T-helper 1 cell treated with Interleukin-12 subunit alpha and Interleukin-12 subunit beta and Interleukin-4 antibody, amounts not matched to agents 30 μg/mL and 1 μg/mL, for 36 hours (primary cell): ENCODE data around the gene HPCAL1.
A peak's percentile ranks its signal among the peaks of the same experiment; 100 is the strongest.

Experiments
- H3K27ac Mint-ChIP-seq: one replicate; pipeline ENCODE4 v1.8.0; 2021; ENCODE audit warnings: mild to moderate bottlenecking, mixed read lengths
- H3K27me3 Mint-ChIP-seq: one replicate; pipeline ENCODE4 v1.8.0; 2021; ENCODE audit warnings: low read depth, mixed read lengths
- H3K36me3 Mint-ChIP-seq: one replicate; pipeline ENCODE4 v1.8.0; 2021; ENCODE audit warnings: low read depth, mixed read lengths
- H3K4me1 Mint-ChIP-seq: one replicate; pipeline ENCODE4 v1.8.0; 2021; ENCODE audit warnings: low read depth, mixed read lengths
- H3K4me3 Mint-ChIP-seq: one replicate; pipeline ENCODE4 v1.8.0; 2021; ENCODE audit warnings: mild to moderate bottlenecking, moderate library complexity, mixed read lengths
- H3K9me3 Mint-ChIP-seq: one replicate; pipeline ENCODE4 v1.8.0; 2021; ENCODE audit warnings: mixed read lengths

Gene HPCAL1

DNA sequence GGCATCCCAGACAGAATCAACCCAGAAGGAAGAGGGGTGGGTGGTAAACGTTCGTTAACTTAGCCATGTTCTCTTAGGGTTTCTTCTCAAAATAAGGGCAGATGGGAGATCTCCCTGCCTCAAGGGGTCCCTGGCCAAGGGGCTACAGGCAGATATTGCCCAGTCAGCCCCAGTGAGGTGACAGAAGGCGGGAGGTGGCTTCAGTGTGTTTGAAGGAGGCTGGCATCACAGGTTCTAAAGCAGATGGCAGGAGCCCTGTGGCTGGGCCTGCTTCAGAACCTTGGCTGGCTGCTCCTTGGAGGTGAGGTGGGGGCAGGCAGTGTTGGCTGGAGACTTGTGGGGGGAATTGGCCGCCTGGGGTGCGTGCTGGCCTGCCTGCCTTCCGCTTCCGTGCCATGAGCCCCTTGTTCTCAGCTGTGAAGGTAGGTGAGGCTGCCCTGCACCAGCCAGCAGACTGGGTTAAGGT lies 23.5 kb downstream of the HPCAL1 start:
- H3K4me3 Mint-ChIP-seq: no peak overlapping the region
- no peak overlapping the region for H3K27ac Mint-ChIP-seq
- H3K4me1 Mint-ChIP-seq: peaks cover 37% of the 10 kb centered on the region
- no peaks in the 10 kb centered on the region for H3K27me3 Mint-ChIP-seq
- no peaks in the 10 kb centered on the region for H3K36me3 Mint-ChIP-seq
- H3K9me3 Mint-ChIP-seq: no peaks in the 10 kb centered on the region

DNA sequence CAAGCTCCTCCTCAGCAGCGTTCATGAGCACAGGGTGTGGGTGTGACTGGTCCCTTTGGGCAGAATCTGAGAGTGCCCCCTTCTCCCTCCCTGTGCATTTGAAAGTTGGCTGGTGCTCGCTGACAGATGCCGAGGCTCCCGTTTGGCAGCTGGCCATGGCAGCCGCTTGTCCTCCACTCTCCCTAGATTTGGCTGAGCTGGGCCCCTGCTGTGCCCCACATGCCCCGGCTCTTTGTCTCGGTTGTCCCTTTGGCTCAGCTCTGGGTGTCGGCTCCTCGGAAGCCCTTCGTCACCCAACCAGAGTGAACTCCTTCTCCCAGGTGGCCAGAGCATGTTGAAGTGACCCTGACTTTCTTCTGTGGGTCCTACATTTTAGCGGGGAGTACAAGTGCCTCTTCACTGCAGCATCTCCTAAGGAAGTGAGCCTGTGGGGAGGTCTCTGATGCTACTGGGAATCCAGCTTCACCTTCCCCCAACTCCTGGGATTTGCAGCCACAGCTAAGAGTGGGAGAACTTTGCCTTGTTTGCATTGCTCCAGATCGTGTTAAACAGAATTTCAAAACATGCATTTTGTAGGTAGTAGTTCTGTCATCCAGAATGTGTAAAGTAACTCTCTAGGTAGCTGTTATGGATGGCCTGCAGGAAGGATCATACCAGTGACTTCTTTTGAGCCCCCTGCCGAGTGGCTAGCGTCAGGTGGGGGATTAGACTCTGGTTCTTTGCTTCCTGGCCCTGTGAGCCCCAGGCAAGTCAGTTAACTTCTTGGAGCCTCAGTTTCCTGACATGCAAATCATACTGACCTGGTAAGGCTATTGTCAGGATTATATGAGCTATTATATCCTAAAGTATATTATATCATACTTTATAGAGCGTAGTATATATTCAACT lies 24.2 kb downstream of the HPCAL1 start:
- Mint-ChIP-seq H3K4me1 (peaks cover 44% of the 10 kb centered on the region), H3K36me3 (no peaks in the 10 kb centered on the region), H3K27me3 (no peaks in the 10 kb centered on the region), H3K9me3 (no peaks in the 10 kb centered on the region), H3K27ac (no peak overlapping the region), H3K4me3 (no peak overlapping the region)

DNA sequence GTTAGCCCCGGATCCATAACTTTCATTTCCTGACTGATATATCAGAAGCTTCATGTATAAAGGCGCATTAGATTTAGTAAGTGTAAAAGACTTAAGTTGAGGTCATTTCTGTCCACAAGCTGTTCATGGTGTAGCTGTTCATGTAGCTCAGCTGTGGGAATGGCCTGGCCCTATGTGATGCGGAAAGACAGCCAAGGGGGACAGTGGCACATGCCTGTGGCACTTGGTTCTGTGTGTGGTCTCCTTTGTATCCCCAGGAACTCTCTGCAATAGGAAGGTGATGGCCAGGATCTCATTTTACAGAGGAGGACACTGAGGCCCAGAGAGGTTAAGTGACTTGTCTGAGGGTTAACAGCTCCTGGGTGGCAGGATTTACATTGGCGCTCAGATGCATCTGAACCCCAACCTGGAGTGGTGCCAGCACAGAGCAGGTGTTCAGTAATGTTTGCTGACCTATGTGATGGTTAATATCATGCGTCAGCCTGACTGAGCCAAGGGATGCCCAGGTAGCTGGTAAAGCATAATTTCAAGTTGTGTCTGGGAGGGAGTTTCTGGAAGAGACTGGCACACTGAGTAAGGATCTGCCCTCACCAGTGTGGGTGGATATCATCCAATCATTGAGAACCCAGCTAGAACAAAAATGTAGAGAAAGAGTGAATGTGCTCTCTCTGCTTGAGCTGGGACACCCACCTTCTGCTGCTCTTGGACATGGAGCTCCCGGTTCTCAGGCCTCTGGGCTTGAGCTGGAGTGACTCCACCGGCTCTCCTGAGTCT lies 25.4 kb downstream of the HPCAL1 start:
- Mint-ChIP-seq H3K4me1 (peaks cover 53% of the 10 kb centered on the region), H3K27ac (peak overlapping the region; percentile 1), H3K4me3 (no peak overlapping the region), H3K36me3 (peaks cover 1% of the 10 kb centered on the region), H3K27me3 (no peaks in the 10 kb centered on the region), H3K9me3 (no peaks in the 10 kb centered on the region)

DNA sequence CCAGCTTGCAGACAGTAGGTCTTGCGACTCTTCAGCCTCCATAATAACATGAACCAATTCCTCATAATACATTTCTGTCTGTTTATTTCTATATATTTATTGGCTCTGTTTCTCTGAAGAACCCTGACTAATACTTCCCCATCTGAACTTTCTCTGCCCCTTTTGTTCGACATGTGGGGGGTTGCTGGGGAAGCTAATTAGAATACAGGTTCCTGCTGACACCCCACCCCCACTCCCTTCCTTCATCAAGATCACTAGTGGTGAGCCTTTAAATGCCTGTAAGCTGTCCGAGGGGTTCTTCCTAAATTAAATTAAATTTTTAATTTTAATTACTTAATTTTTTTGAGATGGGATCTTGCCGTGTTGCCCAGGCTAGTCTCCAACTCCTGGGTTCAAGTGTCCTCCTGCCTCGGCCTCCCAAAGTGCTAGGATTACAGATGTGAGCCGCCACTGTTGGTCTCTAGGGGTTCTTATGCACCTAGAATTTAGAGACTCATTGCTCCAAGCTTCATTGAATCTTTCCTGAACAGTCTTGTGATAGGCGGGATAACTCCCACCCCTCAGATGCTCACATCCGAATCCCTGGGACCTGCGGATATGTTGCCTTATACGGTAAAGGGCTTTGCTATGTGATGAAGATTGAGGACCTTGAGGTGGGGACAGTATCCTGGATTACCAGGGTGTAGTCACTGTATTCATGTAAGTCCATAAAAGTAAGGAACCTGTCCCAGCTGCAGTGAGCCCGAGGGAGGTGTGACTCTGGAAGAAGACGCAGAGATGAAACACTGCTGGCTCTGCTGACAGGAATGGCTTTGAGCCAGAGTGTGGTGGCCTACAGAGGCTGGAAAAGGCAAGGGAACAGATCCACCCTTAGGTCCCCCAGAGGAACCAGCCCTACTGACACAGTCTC lies 26.2 kb downstream of the HPCAL1 start:
- Mint-ChIP-seq H3K27me3 (no peaks in the 10 kb centered on the region), H3K4me3 (no peak overlapping the region), H3K27ac (peak overlapping the region; percentile 27), H3K9me3 (no peaks in the 10 kb centered on the region), H3K36me3 (peaks cover 1% of the 10 kb centered on the region), H3K4me1 (peaks cover 55% of the 10 kb centered on the region)

DNA sequence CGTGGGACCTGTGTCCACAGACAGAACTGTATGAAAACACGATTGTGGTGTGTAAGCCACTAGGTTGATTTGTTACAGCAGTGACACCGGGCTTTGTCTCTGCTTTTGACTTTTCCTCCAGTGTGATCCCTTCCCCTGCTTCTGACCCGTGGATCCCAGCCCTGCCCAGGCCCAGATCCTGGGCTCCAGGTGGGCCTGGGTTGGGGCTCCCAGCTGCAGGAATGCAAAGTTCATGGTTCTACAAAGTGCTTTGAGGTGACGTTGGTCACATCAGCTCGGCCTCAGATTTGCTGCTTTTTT lies 26.8 kb downstream of the HPCAL1 start:
- Mint-ChIP-seq H3K4me3 (peak overlapping the region; percentile 80), H3K36me3 (peaks cover 2% of the 10 kb centered on the region)

DNA sequence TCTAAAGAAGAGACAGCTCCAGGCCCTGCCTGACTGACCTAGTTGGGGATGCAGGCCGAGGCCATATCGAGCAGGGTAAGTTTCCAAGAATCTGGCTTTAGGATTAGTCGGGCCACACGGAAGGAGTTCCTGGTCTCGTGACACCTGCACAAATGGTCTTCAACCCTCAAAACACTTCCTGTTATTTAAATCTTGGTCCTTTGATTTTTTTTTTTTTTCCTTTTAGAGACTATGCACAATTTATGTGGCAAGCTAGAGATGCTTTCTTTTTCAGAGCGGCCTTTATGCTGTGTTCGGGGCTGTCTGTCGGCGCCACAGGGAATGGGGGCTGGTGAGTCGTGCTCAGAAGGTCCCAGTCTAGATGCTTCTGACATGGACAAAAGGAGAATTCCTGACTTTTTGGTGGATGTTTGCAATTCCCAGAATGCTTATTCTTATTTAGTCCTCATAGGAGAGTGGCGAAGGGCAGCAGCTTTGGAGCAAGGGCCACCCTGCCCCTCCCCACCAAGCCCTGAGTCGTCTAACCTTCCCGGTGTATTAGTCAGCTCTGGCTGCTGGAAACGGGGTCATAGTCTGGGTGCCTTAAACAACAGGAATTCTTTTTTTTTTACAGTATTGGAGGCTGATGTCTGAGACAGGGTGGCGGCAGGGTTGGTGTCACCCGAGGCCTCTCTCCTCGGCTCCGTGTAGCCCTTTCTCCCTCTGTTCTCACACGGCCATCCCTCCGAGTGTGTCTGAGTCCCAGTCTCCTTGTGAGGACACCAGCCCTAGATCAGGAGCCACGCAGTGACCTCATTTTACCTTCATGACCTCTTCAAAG lies 27.4 kb downstream of the HPCAL1 start:
- peak overlapping the region; percentile 70 for H3K27ac Mint-ChIP-seq
- no peaks in the 10 kb centered on the region for H3K27me3 Mint-ChIP-seq
- H3K36me3 Mint-ChIP-seq: peaks cover 7% of the 10 kb centered on the region
- H3K9me3 Mint-ChIP-seq: peaks cover 3% of the 10 kb centered on the region
- H3K4me1 Mint-ChIP-seq: peaks cover 55% of the 10 kb centered on the region
- peak overlapping the region; percentile 80 for H3K4me3 Mint-ChIP-seq

More for the DNA sequence above, 26.8 kb downstream of the HPCAL1 start:
- H3K27me3 Mint-ChIP-seq: no peaks in the 10 kb centered on the region
- H3K4me1 Mint-ChIP-seq: peaks cover 55% of the 10 kb centered on the region
- H3K9me3 Mint-ChIP-seq: no peaks in the 10 kb centered on the region
- peak overlapping the region; percentile 70 for H3K27ac Mint-ChIP-seq

DNA sequence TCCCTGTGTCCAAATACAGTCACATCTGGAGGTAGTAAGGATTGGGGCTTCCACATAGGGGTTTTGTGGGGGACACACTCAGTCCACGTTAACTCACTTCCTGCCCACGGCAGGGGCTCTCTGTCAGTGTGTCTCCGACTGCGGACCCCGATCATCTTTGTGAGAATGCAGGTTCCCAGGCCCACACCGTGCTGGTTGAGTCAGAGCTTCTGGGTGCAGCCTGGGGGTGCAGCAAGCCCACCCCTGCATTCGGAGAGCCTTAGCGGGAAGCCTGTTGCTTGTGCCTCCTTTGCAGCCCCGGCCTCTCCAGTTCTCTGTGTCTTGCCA lies 28.0 kb downstream of the HPCAL1 start:
- peak overlapping the region; percentile 70 for H3K27ac Mint-ChIP-seq
- peaks cover 9% of the 10 kb centered on the region for H3K9me3 Mint-ChIP-seq
- H3K4me3 Mint-ChIP-seq: peak overlapping the region; percentile 80
- H3K4me1 Mint-ChIP-seq: peaks cover 55% of the 10 kb centered on the region
- no peaks in the 10 kb centered on the region for H3K27me3 Mint-ChIP-seq
- H3K36me3 Mint-ChIP-seq: peaks cover 12% of the 10 kb centered on the region

DNA sequence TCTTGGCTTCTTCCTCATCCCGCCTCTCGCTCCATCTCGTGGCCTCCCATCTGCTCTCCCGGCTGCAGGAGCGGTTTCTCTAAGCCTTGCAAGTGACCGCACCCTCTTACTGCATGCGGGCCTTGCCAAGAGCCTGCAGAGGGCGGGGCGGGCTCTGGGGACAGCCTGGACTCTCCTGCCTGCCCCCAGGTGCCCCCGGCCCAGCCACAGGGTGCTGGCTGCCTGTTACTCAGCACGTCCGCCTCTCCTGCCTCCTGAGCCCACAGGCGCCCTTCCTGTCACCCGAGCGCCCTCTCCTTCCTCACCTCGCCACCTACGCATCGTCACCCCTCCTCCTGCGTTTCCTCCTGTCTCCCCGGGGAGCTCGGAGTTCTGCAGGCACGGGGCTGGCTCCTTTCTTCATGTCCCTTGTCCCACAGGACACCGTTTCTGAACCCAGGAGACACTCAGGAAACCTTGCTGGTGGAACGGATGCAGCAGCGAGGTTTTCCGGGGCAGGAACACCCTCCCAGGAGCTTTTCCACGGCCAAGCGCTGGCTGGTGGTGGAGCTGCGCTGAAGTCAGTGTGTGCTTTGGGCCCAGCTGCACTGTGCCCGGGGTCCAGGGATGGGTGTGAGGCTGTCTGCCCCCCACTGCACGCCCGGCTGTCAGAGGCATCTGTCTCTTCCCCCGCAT lies 28.5 kb downstream of the HPCAL1 start:
- peaks cover 53% of the 10 kb centered on the region for H3K4me1 Mint-ChIP-seq
- peaks cover 12% of the 10 kb centered on the region for H3K36me3 Mint-ChIP-seq
- peaks cover 10% of the 10 kb centered on the region for H3K9me3 Mint-ChIP-seq
- peak overlapping the region; percentile 70 for H3K27ac Mint-ChIP-seq
- H3K27me3 Mint-ChIP-seq: no peaks in the 10 kb centered on the region
- H3K4me3 Mint-ChIP-seq: peak overlapping the region; percentile 80

DNA sequence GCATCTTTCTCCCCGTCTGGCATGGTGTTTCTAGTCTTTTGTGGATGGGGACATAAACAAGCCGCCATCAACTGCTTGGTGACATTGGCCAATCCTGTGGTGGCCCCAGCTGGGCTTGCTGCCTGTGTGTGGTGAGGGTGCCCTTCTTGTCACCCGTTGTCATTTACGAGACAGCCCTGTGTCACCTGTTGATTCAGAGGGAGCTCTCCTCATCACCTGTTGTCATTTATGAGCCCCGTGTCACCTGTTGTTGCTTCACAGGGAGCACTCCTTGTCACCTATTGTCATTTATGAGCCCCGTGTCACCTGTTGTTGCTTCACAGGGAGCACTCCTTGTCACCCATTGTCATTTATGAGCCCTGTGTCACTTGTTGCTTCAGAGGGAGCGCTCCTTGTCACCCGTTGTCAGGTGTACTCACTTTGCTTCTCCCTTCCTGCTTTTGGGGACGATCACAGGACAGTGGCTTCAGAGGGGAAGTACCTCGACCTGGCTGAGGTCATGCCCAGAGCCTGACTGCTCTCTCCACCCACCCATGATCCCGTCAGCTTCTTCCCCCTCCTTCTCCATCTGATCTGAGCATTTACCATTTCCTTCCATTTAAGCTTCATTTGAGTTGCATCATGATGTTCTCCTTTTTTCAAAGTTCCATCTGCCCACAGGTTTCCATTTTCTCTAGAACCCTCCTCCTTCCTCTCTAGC lies 29.1 kb downstream of the HPCAL1 start:
- Mint-ChIP-seq H3K4me3 (peak overlapping the region; percentile 80), H3K27ac (peak overlapping the region; percentile 70), H3K9me3 (peaks cover 10% of the 10 kb centered on the region), H3K36me3 (peaks cover 12% of the 10 kb centered on the region), H3K27me3 (no peaks in the 10 kb centered on the region), H3K4me1 (peaks cover 50% of the 10 kb centered on the region)

DNA sequence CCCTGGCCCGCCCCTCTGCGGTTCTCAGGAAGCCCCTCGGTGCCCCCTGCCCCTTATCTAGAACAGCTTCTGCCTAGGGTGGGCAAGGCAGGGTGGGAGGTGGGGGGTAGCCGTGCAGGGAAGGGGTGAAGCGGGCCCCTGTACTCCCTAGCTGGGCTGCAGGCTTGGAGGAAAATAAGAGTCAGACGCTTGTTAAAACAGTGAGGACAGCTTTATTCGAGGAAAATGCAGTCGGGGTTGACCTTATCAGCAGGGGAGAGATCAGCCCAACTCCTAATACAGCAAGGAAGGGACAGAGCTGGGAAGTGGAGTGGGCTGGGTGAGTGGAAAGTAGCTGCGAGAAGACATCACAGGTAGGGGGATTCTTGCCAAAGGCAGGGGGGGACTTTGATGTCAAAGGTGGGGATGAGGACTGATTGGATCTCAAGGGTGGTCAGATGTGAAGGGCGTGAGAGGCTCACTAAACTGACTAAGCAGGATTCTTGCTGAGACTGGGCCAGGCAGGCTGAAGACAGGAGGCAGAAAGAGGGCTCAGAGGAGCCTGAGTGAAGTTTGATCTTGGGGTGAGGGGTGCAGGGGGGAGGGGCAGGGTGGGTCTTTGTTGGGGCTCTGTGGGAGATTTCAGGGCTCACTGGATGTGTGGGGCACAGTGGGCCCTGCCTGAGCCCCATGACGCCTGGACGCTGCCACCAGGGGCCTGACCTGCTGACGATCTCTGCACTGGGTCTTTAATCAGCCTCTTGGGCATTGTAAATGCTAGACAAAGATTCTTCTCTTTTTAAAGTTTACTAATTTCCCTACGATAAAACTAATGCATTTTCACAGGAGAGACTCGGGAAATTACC lies 29.9 kb downstream of the HPCAL1 start:
- H3K27me3 Mint-ChIP-seq: no peaks in the 10 kb centered on the region
- peak overlapping the region; percentile 70 for H3K27ac Mint-ChIP-seq
- H3K4me3 Mint-ChIP-seq: peak overlapping the region; percentile 80
- peaks cover 14% of the 10 kb centered on the region for H3K36me3 Mint-ChIP-seq
- H3K9me3 Mint-ChIP-seq: peaks cover 10% of the 10 kb centered on the region
- H3K4me1 Mint-ChIP-seq: peaks cover 47% of the 10 kb centered on the region

DNA sequence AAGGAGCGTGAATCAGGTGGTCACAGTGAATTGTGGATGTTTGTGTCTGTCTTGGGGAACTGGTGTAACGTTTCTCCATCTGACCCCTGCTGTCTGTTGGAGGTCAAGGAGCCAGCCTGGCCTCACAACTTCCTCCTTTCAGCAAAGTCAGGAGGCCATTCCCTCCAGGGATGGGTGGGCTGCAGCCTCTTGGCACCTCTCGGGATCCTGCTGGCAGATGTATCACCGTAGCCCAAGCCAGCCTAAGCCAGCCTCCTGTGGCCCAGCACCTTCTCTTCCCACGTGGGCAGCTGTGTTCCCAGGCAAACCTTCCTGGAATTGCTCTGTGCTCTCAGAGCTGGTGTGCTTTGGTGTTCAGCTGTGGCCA lies 30.5 kb downstream of the HPCAL1 start:
- Mint-ChIP-seq H3K27me3 (no peaks in the 10 kb centered on the region), H3K36me3 (peaks cover 17% of the 10 kb centered on the region), H3K27ac (no peak overlapping the region), H3K4me3 (no peak overlapping the region), H3K4me1 (peaks cover 41% of the 10 kb centered on the region), H3K9me3 (peaks cover 10% of the 10 kb centered on the region)

DNA sequence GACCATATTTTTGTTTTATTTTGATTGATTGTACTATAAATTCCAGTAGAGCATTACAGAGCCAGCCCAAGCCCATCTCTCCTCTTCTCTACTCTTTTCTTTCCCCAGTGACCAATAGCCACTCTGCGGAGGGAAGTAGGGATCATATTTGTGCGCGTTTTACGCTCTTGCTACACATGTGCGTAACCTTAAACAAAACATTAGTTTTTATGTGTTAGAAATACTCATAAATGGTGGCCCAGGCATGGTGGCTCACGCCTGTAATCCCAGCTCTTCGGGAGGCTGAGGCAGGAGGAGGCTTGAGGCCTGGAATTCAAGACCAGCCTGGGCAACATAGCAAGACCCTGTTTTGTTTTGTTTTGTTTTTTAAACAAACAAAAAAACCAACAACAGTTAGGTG lies 31.3 kb downstream of the HPCAL1 start:
- H3K27ac Mint-ChIP-seq: no peak overlapping the region
- peaks cover 10% of the 10 kb centered on the region for H3K9me3 Mint-ChIP-seq
- no peaks in the 10 kb centered on the region for H3K27me3 Mint-ChIP-seq
- peaks cover 17% of the 10 kb centered on the region for H3K36me3 Mint-ChIP-seq
- H3K4me3 Mint-ChIP-seq: no peak overlapping the region
- H3K4me1 Mint-ChIP-seq: peaks cover 41% of the 10 kb centered on the region
